Tibial nerve (tissue), 4 donors: Measurements from ENCODE around the gene ANKS1A. TPM values are rescaled to one million over a fixed set of nuclear protein-coding genes. Genes with fewer than 3 reads are reported as not detected.
A peak's percentile ranks its signal among the peaks of the same experiment; 100 is the strongest.

Source experiments
- DNase-seq, 2 donors: peaks; one replicate each; pipeline ENCODE4 v3.0.0-alpha.2; 2019; ENCODE audit warnings: low spot score in 2 of 2
- H3K27ac ChIP-seq, 4 donors: fragments of 200-600 bp; sonication (generic) in 3 of 4; one replicate each; pipeline ENCODE4 v1.5.1; 2017 to 2019; ENCODE audit warnings: mild to moderate bottlenecking in 1 of 4
- H3K27me3 ChIP-seq, 2 donors: fragments of 200-600 bp; sonication (generic) in 1 of 2; one replicate each; pipeline versions ENCODE4 v1.5.1 to v1.6.0; 2017 to 2019
- H3K36me3 ChIP-seq, 3 donors: fragments of 200-600 bp; sonication (generic); one replicate each; pipeline ENCODE4 v1.5.1; 2018 to 2019
- H3K4me1 ChIP-seq, 4 donors: fragments of 200-600 bp; sonication (generic) in 3 of 4; one replicate each; pipeline ENCODE4 v1.5.1; 2017 to 2019
- H3K4me3 ChIP-seq, 4 donors: fragments of 200-600 bp; sonication (generic) in 3 of 4; one replicate each; pipeline ENCODE4 v1.5.1; 2017 to 2019; ENCODE audit warnings: mild to moderate bottlenecking in 1 of 4, moderate library complexity in 1 of 4
- H3K9me3 ChIP-seq, 4 donors: fragments of 200-600 bp; sonication (generic) in 3 of 4; one replicate each; pipeline ENCODE4 v1.5.1; 2017 to 2019
- EP300 ChIP-seq, 2 donors: sonication (generic); formaldehyde crosslinking; IDR thresholded peaks; one replicate each; pipeline ENCODE4 v1.6.1; 2017; ENCODE audit warnings: antibody characterized with exemption in 2 of 2, mild to moderate bottlenecking in 1 of 2
- POLR2A ChIP-seq, 2 donors: fragments of 450-650 bp; IDR thresholded peaks; one replicate each; pipeline ENCODE4 v1.6.1; 2017; ENCODE audit warnings: antibody characterized with exemption in 2 of 2, mild to moderate bottlenecking in 2 of 2, moderate library complexity in 2 of 2
- WGBS, 2 donors: methylation state at CpG; one replicate each; pipeline ENCODE4 v1.1.5; 2018; 5-methylcytosine and 5-hydroxymethylcytosine counted together
- total RNA-seq, 4 donors: library from RNA; depleted of rRNA; stranded (reverse); fragments of >200 nt; gene quantifications; one replicate each; pipeline ENCODE4 v1.1.0, GENCODE V29; 2016
- TF ChIP-seq, protein P1 (sequence below), 5 experiments: fragments of 200-600 bp in 3 of 5; fragments of 450-650 bp in 2 of 5; sonication (generic) in 3 of 5; IDR thresholded peaks; one replicate each; pipeline ENCODE4 v1.5.1; 2016 to 2019; ENCODE audit warnings: antibody characterized with exemption in 5 of 5, mild to moderate bottlenecking in 3 of 5, moderate library complexity in 2 of 5

The ANKS1A gene
- total RNA-seq, 4 donors from 2014 or later = 39.3 to 55.9 (median 44.0) TPM

DNA sequence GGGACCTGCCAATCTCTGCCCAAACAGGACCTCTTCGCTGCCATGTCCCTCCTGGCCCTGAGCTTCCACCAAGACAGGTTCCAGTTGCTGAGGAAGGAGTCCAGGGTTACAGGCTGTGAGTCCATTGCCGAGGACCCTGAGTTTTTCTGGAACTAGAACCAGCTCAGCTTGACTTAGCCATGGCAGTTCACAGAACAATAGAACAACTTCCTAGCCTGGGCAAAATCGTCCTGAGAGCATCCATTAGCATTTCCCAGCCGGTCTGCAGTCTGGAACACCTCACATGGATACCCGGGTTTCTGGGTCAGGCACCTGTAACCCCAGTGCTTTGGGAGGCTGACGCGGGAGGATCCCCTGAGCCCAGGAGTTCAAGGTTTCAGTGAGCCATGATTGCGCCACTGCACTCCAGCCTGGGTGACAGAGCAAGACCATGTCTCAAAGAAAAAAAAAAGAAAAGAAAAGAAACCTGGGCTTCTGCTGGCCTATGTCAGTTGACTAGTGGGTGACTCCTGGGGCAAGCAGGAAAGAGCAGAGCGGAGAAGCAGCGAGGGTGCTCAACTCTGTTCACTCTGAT is 161.8 kb downstream of the ANKS1A start:
- peaks cover 0 to 13% (median 0%) of the 10 kb centered on the region in 3 donors for H3K36me3 ChIP-seq
- no peaks in the 10 kb centered on the region for H3K27me3 ChIP-seq
- H3K4me3 ChIP-seq = no peak overlapping the region
- peaks cover 0 to 94% (median 72%) of the 10 kb centered on the region in 4 donors for H3K4me1 ChIP-seq
- TF ChIP-seq EP300 (IDR thresholded peaks at IDR 0.05) (no peak), POLR2A (IDR thresholded peaks at IDR 0.05) (no peak)
- TF ChIP-seq, protein P1, sequence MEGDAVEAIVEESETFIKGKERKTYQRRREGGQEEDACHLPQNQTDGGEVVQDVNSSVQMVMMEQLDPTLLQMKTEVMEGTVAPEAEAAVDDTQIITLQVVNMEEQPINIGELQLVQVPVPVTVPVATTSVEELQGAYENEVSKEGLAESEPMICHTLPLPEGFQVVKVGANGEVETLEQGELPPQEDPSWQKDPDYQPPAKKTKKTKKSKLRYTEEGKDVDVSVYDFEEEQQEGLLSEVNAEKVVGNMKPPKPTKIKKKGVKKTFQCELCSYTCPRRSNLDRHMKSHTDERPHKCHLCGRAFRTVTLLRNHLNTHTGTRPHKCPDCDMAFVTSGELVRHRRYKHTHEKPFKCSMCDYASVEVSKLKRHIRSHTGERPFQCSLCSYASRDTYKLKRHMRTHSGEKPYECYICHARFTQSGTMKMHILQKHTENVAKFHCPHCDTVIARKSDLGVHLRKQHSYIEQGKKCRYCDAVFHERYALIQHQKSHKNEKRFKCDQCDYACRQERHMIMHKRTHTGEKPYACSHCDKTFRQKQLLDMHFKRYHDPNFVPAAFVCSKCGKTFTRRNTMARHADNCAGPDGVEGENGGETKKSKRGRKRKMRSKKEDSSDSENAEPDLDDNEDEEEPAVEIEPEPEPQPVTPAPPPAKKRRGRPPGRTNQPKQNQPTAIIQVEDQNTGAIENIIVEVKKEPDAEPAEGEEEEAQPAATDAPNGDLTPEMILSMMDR (IDR thresholded peaks at IDR 0.05) = no peak
- H3K27ac ChIP-seq = peak overlapping the region; percentile 74 to 93 (median 86)
- WGBS, 2 donors = 84 to 87% methylated on average over 10 of the region's 10 CpGs
- H3K9me3 ChIP-seq = no peaks in the 10 kb centered on the region
- DNase-seq = no peak

DNA sequence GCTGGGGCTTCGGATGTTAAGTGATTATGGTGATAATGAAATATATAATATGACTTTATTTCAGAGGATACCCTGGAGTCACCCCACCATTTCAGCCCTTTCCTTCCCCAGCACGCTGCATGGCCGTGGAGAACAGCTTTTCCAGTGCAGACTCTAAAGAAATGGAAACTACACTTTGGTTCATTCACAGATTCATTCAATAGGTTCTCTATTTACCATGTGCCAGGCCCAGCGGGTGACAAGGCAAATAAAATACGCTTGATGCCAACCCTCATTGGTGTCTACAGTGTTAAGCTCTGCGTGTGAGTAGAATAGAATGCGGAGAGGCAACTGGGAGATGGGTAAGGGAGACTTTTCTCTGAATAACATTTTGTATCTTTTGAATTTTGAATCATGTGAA is 162.3 kb downstream of the ANKS1A start:
- Histone ChIP-seq H3K27ac (peak overlapping the region; percentile 56 to 93 (median 82)), H3K4me1 (peaks cover 0 to 89% (median 70%) of the 10 kb centered on the region in 4 donors), H3K27me3 (no peaks in the 10 kb centered on the region), H3K36me3 (peaks cover 0 to 13% (median 0%) of the 10 kb centered on the region in 3 donors), H3K4me3 (no peak overlapping the region), H3K9me3 (no peaks in the 10 kb centered on the region)
- DNase-seq = no peak
- TF ChIP-seq POLR2A (IDR thresholded peaks at IDR 0.05) = no peak
- TF ChIP-seq, protein P1 (IDR thresholded peaks at IDR 0.05) = no peak
- no peak for TF ChIP-seq EP300 (IDR thresholded peaks at IDR 0.05)
- 83 to 89% methylated on average over 7 of the region's 7 CpGs for WGBS, 2 donors

GRCh38 chr6:35051997-35052583 is 163.0 kb downstream of the ANKS1A start:
- 67 to 77% methylated on average over 7 of the region's 7 CpGs for WGBS, 2 donors
- H3K4me3 ChIP-seq = no peak overlapping the region
- TF ChIP-seq POLR2A (IDR thresholded peaks at IDR 0.05) (no peak), EP300 (IDR thresholded peaks at IDR 0.05) (no peak)
- TF ChIP-seq, protein P1 (IDR thresholded peaks at IDR 0.05) = no peak
- H3K9me3 ChIP-seq = no peaks in the 10 kb centered on the region
- H3K4me1 ChIP-seq = peaks cover 0 to 82% (median 64%) of the 10 kb centered on the region in 4 donors
- DNase-seq = no peak
- no peaks in the 10 kb centered on the region for H3K27me3 ChIP-seq
- H3K36me3 ChIP-seq = peaks cover 0 to 20% (median 0%) of the 10 kb centered on the region in 3 donors
- peak overlapping the region; percentile 56 to 93 (median 82) for H3K27ac ChIP-seq

DNA sequence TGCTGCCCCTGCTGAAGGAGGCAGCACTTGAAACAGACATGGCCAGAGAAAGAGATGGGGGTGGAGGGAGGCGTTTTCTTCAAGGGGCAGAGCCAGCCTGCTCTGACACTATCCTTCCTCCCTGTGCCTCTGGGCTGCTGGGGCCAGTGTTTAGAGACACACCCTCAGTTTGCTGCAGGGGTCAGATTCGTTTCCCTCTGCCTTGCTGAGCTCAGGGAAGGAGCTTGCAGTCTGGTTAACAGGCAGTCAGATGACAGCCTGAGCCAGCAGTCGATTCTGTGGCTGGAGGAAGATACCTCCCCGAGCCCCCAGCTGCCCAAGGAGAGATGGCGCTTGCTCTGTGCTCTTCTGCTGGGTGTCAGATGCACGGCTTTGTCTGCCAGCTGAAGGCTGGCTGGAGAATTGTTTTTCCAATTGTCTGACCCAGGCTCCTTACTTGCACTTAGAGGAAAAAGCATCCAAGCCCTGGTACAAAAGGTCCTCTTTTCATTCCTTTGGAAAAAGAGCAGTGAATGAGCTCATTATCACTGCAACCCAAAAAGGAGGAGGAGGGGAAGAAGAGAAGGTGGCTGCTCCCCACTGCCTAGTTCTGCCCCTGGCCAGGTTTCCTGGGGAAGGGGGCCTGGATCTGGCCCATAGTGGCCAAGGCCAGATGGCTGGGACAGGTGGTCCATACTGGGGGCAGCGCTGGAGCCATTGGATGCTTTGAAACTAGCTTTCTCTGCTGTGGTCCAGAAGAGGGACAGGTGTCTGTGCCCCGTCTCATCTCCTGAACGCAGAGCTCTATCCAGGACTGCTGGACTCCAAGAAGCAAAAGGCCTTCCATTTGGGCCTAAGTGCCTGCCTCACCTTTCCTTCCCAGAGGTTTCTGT is 163.9 kb downstream of the ANKS1A start:
- H3K27me3 ChIP-seq = no peaks in the 10 kb centered on the region
- WGBS, 2 donors = 36 to 40% methylated on average over 9 of the region's 9 CpGs
- TF ChIP-seq EP300 (IDR thresholded peaks at IDR 0.05) (peak in 1 of 2 donors; percentile 81), POLR2A (IDR thresholded peaks at IDR 0.05) (peak in 1 of 2 donors; percentile 40)
- TF ChIP-seq, protein P1 (IDR thresholded peaks at IDR 0.05) = no peak
- DNase-seq = peak; percentile 48 to 55
- H3K36me3 ChIP-seq = peaks cover 0 to 28% (median 0%) of the 10 kb centered on the region in 3 donors
- peak overlapping the region in 1 of 4 donors; percentile 19 for H3K4me3 ChIP-seq
- peak overlapping the region; percentile 56 to 93 (median 82) for H3K27ac ChIP-seq
- H3K9me3 ChIP-seq = no peaks in the 10 kb centered on the region
- H3K4me1 ChIP-seq = peaks cover 0 to 82% (median 56%) of the 10 kb centered on the region in 4 donors
